Smooth muscle cell (in vitro differentiated cells): ENCODE data around the gene MOV10L1. TPM values are rescaled to one million over a fixed set of nuclear protein-coding genes. Genes with fewer than 3 reads are reported as not detected.

Experiments used
- DNase-seq: peaks from one replicate; lab custom pipeline; 2025; ENCODE audit not compliant: unreplicated experiment; lab: John Stamatoyannopoulos, UW
- H2AFZ ChIP-seq: fragments of 200-600 bp; sonication (generic); 2 replicates; pipeline ENCODE4 v1.6.0; 2016; ENCODE audit warnings: antibody characterized with exemption, low read depth, mild to moderate bottlenecking
- H3F3A ChIP-seq: fragments of 200-600 bp; sonication (generic); 2 replicates; pipeline ENCODE4 v1.6.0; 2017; ENCODE audit warnings: antibody characterized with exemption, low read depth
- H3K27ac ChIP-seq: fragments of 200-600 bp; sonication (generic); 2 replicates; pipeline ENCODE4 v1.5.1; 2016; ENCODE audit warnings: low read depth, mild to moderate bottlenecking
- H3K27me3 ChIP-seq: fragments of 200-600 bp; sonication (generic); 2 replicates; pipeline ENCODE4 v1.6.1; 2016; ENCODE audit warnings: low read depth, mild to moderate bottlenecking
- H3K36me3 ChIP-seq: fragments of 200-600 bp; sonication (generic); 2 replicates; pipeline ENCODE4 v1.5.1; 2016; ENCODE audit warnings: low read depth
- H3K4me1 ChIP-seq: fragments of 200-600 bp; sonication (generic); 2 replicates; pipeline ENCODE4 v1.5.1; 2016; ENCODE audit warnings: low read depth
- H3K4me2 ChIP-seq: fragments of 200-600 bp; sonication (generic); 2 replicates; pipeline ENCODE4 v1.6.0; 2016; ENCODE audit warnings: mild to moderate bottlenecking
- H3K4me3 ChIP-seq: fragments of 200-600 bp; sonication (generic); 2 replicates; pipeline ENCODE4 v1.5.1; 2016; ENCODE audit warnings: mild to moderate bottlenecking
- H3K79me2 ChIP-seq: fragments of 200-600 bp; sonication (generic); 2 replicates; pipeline ENCODE4 v1.6.0; 2016; ENCODE audit warnings: low read depth, mild to moderate bottlenecking
- H3K9ac ChIP-seq: fragments of 200-600 bp; sonication (generic); 2 replicates; pipeline ENCODE4 v1.6.0; 2016; ENCODE audit warnings: low read depth
- H3K9me3 ChIP-seq: fragments of 200-600 bp; sonication (generic); replicated peaks from 2 replicates; pipeline ENCODE4 v1.5.1; 2016; ENCODE audit warnings: low read depth
- H4K20me1 ChIP-seq: fragments of 200-600 bp; sonication (generic); 2 replicates; pipeline ENCODE4 v1.6.0; 2016; ENCODE audit warnings: low read depth
- WGBS: methylation state at CpG from one replicate; pipeline ENCODE4 v1.1.7; 2016; ENCODE audit warnings: low lambda C conversion rate; 5-methylcytosine and 5-hydroxymethylcytosine counted together
- polyA plus RNA-seq: library from polyadenylated mRNA; unstranded; fragments of >200 nt; fragmentation: Nextera tagmentation; extraction: Ambion mirVana; gene quantifications from 2 replicates; pipeline ENCODE4 v1.2.1, GENCODE V29; 2016
- total RNA-seq: library from RNA; depleted of rRNA; stranded (reverse); fragments of >200 nt; gene quantifications from 2 replicates; pipeline ENCODE4 v1.2.3, GENCODE V29; 2014
- TF ChIP-seq, protein P1 (sequence below): fragments of 200-600 bp; sonication (generic); IDR thresholded peaks from 2 replicates; pipeline ENCODE4 v1.5.1; 2017; ENCODE audit warnings: borderline replicate concordance, mild to moderate bottlenecking, antibody characterized with exemption; ENCODE audit not compliant: insufficient read depth, poor library complexity, severe bottlenecking

MOV10L1 gene
- total and polyA plus RNA-seq, 2 experiments from 2014 or later = 0.10 to 0.85 TPM

DNA sequence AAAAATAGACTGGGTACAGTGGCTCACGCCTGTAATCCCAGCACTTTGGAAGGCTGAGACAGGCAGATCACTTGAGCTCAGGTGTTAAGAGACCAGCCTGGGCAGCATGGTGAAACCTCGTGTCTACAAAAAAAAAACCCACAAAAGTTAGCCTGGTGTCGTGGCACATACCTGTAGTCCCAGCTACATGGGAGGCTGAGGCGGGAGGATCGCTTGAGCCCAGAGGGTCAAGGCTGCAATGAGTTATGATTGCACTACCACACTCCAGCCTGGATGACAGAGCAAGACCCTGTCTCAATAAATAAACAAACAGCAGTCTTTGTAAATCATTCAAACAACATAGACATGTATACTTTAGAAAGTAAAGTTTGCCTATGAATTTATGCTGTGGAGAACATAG is 2.5 kb downstream of the MOV10L1 start:
- DNase-seq = no peak
- Histone ChIP-seq H3K4me1 (no peaks in the 10 kb centered on the region), H3K9me3 (no peaks in the 10 kb centered on the region), H3K79me2 (no peaks in the 10 kb centered on the region), H3K36me3 (no peaks in the 10 kb centered on the region), H2AFZ (no peak overlapping the region), H3K4me2 (no peak overlapping the region), H4K20me1 (no peaks in the 10 kb centered on the region), H3F3A (peaks cover 1% of the 10 kb centered on the region), H3K4me3 (no peak overlapping the region), H3K27me3 (no peaks in the 10 kb centered on the region), H3K27ac (no peak overlapping the region), H3K9ac (no peak overlapping the region)
- TF ChIP-seq, protein P1, sequence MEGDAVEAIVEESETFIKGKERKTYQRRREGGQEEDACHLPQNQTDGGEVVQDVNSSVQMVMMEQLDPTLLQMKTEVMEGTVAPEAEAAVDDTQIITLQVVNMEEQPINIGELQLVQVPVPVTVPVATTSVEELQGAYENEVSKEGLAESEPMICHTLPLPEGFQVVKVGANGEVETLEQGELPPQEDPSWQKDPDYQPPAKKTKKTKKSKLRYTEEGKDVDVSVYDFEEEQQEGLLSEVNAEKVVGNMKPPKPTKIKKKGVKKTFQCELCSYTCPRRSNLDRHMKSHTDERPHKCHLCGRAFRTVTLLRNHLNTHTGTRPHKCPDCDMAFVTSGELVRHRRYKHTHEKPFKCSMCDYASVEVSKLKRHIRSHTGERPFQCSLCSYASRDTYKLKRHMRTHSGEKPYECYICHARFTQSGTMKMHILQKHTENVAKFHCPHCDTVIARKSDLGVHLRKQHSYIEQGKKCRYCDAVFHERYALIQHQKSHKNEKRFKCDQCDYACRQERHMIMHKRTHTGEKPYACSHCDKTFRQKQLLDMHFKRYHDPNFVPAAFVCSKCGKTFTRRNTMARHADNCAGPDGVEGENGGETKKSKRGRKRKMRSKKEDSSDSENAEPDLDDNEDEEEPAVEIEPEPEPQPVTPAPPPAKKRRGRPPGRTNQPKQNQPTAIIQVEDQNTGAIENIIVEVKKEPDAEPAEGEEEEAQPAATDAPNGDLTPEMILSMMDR = no peak
- WGBS = 91% methylated on average over 5 of the region's 5 CpGs

DNA sequence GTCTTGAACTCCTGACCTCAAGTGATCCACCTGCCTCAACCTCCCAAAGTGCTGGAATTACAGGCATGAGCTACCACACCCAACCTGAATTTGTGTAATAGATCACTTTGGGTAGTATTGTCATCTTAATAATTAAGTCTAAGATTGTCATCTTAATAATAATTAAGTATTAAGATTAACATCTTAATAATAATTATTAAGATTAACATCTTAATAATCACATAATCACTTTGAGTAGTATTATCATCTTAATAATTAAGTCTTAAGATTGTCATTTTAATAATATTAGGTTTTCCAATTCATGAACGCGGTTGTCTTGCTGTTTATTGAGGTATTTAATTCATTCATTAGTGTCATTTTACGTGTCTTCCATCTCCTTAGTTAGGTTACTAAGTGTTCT is 8.2 kb downstream of the MOV10L1 start:
- TF ChIP-seq, protein P1 = no peak
- H3K4me3 ChIP-seq = no peak overlapping the region
- H3K79me2 ChIP-seq = no peaks in the 10 kb centered on the region
- DNase-seq = no peak
- no peak overlapping the region for H3K9ac ChIP-seq
- no peak overlapping the region for H3K27ac ChIP-seq
- no peaks in the 10 kb centered on the region for H3K9me3 ChIP-seq
- no peaks in the 10 kb centered on the region for H3K4me1 ChIP-seq
- no peak overlapping the region for H3K4me2 ChIP-seq
- no peaks in the 10 kb centered on the region for H3F3A ChIP-seq
- no peak overlapping the region for H2AFZ ChIP-seq
- no peaks in the 10 kb centered on the region for H3K36me3 ChIP-seq
- WGBS = 96% methylated on average over 3 of the region's 3 CpGs
- no peaks in the 10 kb centered on the region for H3K27me3 ChIP-seq
- no peaks in the 10 kb centered on the region for H4K20me1 ChIP-seq

DNA sequence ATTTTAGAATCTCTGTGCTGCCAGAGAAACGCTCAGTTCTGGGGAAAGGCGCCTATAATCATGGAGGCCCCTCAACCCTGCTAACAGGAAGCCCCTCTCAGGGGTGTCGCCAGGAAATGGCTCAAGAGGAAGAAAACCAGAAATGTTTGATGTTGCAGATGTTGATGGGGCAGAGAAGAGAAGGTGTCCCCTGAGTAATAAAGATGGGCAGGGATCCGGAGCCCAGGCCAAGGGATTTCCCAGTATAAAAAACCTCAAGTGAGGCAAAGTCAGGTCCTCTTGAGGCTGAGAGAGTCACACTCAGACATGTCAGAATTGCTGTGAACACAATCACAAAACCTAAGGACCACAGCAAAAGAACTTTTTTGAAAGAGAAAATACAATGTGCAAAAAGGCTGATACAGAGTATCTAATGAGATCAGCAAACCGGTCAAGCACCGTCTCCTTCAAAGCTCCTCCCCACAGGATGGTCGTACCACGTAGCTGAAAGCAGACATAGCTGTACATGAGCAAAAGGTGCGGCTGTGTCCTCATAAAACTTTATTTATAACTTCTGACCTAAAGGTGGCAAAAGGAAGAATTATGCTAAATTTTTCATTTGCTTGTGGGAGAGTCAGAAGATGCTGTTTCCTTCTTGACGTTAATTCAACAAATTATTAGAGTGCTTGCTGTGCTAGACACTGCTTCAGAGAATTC is 12.2 kb downstream of the MOV10L1 start:
- Histone ChIP-seq H3K4me2 (no peak overlapping the region), H3K4me3 (no peak overlapping the region), H3K4me1 (no peaks in the 10 kb centered on the region), H3K9ac (no peak overlapping the region), H3K79me2 (no peaks in the 10 kb centered on the region), H3K36me3 (no peaks in the 10 kb centered on the region), H3K27ac (no peak overlapping the region), H4K20me1 (no peaks in the 10 kb centered on the region), H3K27me3 (no peaks in the 10 kb centered on the region), H2AFZ (no peak overlapping the region), H3K9me3 (no peaks in the 10 kb centered on the region), H3F3A (no peaks in the 10 kb centered on the region)
- no peak for DNase-seq
- TF ChIP-seq, protein P1 = no peak
- WGBS = 92% methylated on average over 10 of the region's 10 CpGs

DNA sequence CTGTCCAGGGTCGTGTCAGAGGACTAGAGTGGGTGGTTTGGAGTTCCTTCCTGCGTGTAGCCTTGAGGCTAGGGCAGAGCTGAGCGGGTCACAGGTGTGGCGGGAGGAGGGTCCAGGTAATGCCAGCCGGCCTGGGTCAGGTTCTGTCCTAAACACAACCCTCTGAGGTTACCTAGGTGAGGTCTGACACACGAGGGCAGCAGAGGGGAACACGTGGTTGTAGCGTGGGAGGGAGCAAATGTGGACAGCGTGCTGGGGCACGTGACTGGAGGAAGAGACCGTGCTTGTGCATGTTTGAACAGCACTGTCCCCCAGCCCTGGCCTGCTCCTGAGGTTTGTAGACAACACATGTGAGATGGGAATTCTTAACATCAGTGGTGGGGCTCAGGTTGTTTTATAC is 13.1 kb downstream of the MOV10L1 start:
- Histone ChIP-seq H2AFZ (no peak overlapping the region), H3K79me2 (no peaks in the 10 kb centered on the region), H3K4me1 (no peaks in the 10 kb centered on the region), H3K36me3 (no peaks in the 10 kb centered on the region), H3F3A (no peaks in the 10 kb centered on the region), H3K9me3 (no peaks in the 10 kb centered on the region), H3K9ac (no peak overlapping the region), H3K27ac (no peak overlapping the region), H3K4me2 (no peak overlapping the region), H3K4me3 (no peak overlapping the region), H3K27me3 (no peaks in the 10 kb centered on the region), H4K20me1 (no peaks in the 10 kb centered on the region)
- WGBS = 70% methylated on average over 11 of the region's 11 CpGs
- TF ChIP-seq, protein P1 = no peak
- DNase-seq = no peak
